ENCODE measurements around the gene TCTN1. TPM values are rescaled to one million over a fixed set of nuclear protein-coding genes. Genes with fewer than 3 reads are reported as not detected.
A peak's percentile ranks its signal among the peaks of the same experiment; 100 is the strongest.

The TCTN1 gene
- total and polyA plus RNA-seq, 9 of the 15 experiments (the other 6 are each of a cell fraction or from before 2014, with no cell fraction given) = 0.32 to 12.5 (median 4.0) TPM

DNA sequence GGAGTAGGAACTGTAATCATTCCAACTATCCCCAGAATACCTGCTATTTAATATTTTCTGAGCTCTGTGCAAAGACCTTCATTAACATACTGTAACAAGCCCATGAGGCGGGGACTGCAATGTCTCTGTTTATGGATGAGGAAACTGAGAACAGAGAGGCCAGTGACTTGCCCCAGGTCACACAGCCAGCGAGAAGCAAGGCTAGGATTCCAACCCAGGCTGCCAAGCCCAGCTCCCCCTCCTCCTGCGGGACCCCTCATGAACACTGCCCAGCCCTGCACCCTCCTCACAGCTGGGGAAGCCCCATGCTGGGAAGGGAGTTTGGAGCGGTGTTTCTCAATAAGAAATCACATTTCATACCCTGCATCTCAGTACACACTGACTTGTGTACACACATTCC, 64.1 kb downstream of the TCTN1 start:
- H2AFZ ChIP-seq (ENCODE audit: low read depth, low read length) = no peak overlapping the region
- in situ Hi-C loops (cut with MboI) = no loop called here
- no peaks in the 10 kb centered on the region for H3K36me3 ChIP-seq (ENCODE audit: control insufficient read depth, insufficient read depth, low read length)
- no peak overlapping the region for H3K9ac ChIP-seq (ENCODE audit: insufficient read depth in 1 of 2, low read depth in 2 of 2, low read length in 2 of 2)
- no peak overlapping the region for H3K27ac ChIP-seq (ENCODE audit: extremely low read depth, low read depth, low read length)
- FAIRE-seq = no peak
- intact Hi-C loops (cut with micrococcal nuclease) = no loop called here
- no peaks in the 10 kb centered on the region; the same call in 1 of the 2 replicates for H4K20me1 ChIP-seq (replicated peaks; ENCODE audit: control insufficient read depth, insufficient read depth, low read length)
- no peak for ATAC-seq
- no peaks in the 10 kb centered on the region for H3K79me2 ChIP-seq (ENCODE audit: control insufficient read depth, insufficient read depth, low read length)
- WGBS (ENCODE audit: insufficient coverage, low coverage, missing lambda C conversion rate) = 18% methylated on average over 4 of the region's 4 CpGs
- no peaks in the 10 kb centered on the region for H3K9me1 ChIP-seq (ENCODE audit: control insufficient read depth, insufficient read depth, low read length)
- BruUV-seq (replicated peaks) = no TSS peak
- ChIA-PET CTCF (ENCODE audit: low intra/inter-chr PET ratio) (no interaction called here), POLR2A (no interaction called here)
- no peaks in the 10 kb centered on the region for H3K4me1 ChIP-seq (replicated peaks in 1 of 2; ENCODE audit: control insufficient read depth in 2 of 2, insufficient read depth in 2 of 2, low read length in 2 of 2)
- H3K9me3 ChIP-seq (replicated peaks; ENCODE audit: control insufficient read depth, insufficient read depth, low read depth, low read length) = no peaks in the 10 kb centered on the region
- no peak overlapping the region for H3K4me2 ChIP-seq (ENCODE audit: insufficient read depth, low read length)
- H3K4me3 ChIP-seq = no peak overlapping the region
- DNase-seq (ENCODE audit: extremely low read depth in 1 of 4, low spot score in 3 of 4) = no peak
- TF ChIP-seq MCM3 (IDR thresholded peaks at IDR 0.05) (no peak), ZFP36 (IDR thresholded peaks at IDR 0.05; ENCODE audit: low read depth, low read length, partially characterized antibody) (peak; percentile 67), RBM25 (IDR thresholded peaks at IDR 0.05; ENCODE audit: low read depth, low read length, severe bottlenecking) (peak; percentile 45)
- H3K27me3 ChIP-seq (ENCODE audit: control insufficient read depth in 2 of 2, insufficient read depth in 2 of 2, low read length in 2 of 2) = peaks cover 3 to 22% of the 10 kb centered on the region in 2 experiments; a peak in 3 of 5 replicates

DNA sequence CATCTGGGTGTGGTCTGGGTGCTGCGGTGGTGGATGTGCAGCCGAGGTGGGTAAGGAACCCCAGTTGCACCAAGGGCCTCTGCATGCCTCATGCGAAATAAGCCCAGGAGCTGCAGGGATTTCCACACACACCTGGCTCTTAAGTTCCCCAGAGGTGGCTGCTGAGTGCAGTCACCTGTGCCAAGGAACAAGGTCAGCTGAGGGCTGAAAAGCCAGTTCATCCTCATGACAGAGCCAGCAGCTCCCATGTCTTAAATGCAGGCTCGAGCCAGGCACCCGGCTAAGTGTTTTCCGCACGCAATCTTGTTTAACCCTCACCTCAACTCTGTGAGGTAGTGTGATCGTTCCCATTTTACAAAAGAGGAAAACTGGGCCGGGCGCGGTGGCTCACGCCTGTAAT, 65.3 kb downstream of the TCTN1 start:
- ATAC-seq (no peak), FAIRE-seq (no peak), DNase-seq (ENCODE audit: extremely low read depth in 1 of 4, low spot score in 3 of 4) (no peak)
- Histone ChIP-seq H3K9ac (ENCODE audit: insufficient read depth in 1 of 2, low read depth in 2 of 2, low read length in 2 of 2) (no peak overlapping the region), H3K4me1 (replicated peaks in 1 of 2; ENCODE audit: control insufficient read depth in 2 of 2, insufficient read depth in 2 of 2, low read length in 2 of 2) (no peaks in the 10 kb centered on the region), H3K79me2 (ENCODE audit: control insufficient read depth, insufficient read depth, low read length) (no peaks in the 10 kb centered on the region), H3K27me3 (ENCODE audit: control insufficient read depth in 2 of 2, insufficient read depth in 2 of 2, low read length in 2 of 2) (peaks cover 3 to 22% of the 10 kb centered on the region in 2 experiments; a peak in 3 of 5 replicates), H4K20me1 (replicated peaks; ENCODE audit: control insufficient read depth, insufficient read depth, low read length) (no peaks in the 10 kb centered on the region; the same call in 1 of the 2 replicates), H2AFZ (ENCODE audit: low read depth, low read length) (no peak overlapping the region), H3K4me2 (ENCODE audit: insufficient read depth, low read length) (no peak overlapping the region), H3K36me3 (ENCODE audit: control insufficient read depth, insufficient read depth, low read length) (no peaks in the 10 kb centered on the region), H3K27ac (ENCODE audit: extremely low read depth, low read depth, low read length) (no peak overlapping the region), H3K9me1 (ENCODE audit: control insufficient read depth, insufficient read depth, low read length) (no peaks in the 10 kb centered on the region), H3K4me3 (no peak overlapping the region), H3K9me3 (replicated peaks; ENCODE audit: control insufficient read depth, insufficient read depth, low read depth, low read length) (no peaks in the 10 kb centered on the region)
- BruUV-seq (replicated peaks) = no TSS peak
- POLR2A ChIA-PET = interaction anchor here (0.7 kb wide), 2 partner anchors 8 to 10 kb away, joined by 3 read pairs; no protein-coding TSS in a partner anchor
- in situ Hi-C loops (cut with MboI) (no loop called here), intact Hi-C loops (cut with micrococcal nuclease) (no loop called here)
- WGBS (ENCODE audit: insufficient coverage, low coverage, missing lambda C conversion rate) = 61% methylated on average over 12 of the region's 12 CpGs
- CTCF ChIA-PET (ENCODE audit: low intra/inter-chr PET ratio) = no interaction called here
- TF ChIP-seq, protein P1, sequence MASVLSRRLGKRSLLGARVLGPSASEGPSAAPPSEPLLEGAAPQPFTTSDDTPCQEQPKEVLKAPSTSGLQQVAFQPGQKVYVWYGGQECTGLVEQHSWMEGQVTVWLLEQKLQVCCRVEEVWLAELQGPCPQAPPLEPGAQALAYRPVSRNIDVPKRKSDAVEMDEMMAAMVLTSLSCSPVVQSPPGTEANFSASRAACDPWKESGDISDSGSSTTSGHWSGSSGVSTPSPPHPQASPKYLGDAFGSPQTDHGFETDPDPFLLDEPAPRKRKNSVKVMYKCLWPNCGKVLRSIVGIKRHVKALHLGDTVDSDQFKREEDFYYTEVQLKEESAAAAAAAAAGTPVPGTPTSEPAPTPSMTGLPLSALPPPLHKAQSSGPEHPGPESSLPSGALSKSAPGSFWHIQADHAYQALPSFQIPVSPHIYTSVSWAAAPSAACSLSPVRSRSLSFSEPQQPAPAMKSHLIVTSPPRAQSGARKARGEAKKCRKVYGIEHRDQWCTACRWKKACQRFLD (CRISPR knock-in tag; IDR thresholded peaks at IDR 0.05) = no peak
- TF ChIP-seq HMG20A (CRISPR knock-in tag; conservative IDR thresholded peaks at IDR 0.05) (no peak), PHTF2 (CRISPR knock-in tag; IDR thresholded peaks at IDR 0.05) (no peak), KDM4B (IDR thresholded peaks at IDR 0.05; ENCODE audit: borderline replicate concordance in 2 of 2, low read depth in 1 of 2) (no peak), RUNX1 (IDR thresholded peaks at IDR 0.05; ENCODE audit: low read depth) (no peak), NR3C1 (CRISPR knock-in tag; IDR thresholded peaks at IDR 0.05) (no peak), PYGO2 (tag; IDR thresholded peaks at IDR 0.05) (no peak), ZNF586 (CRISPR knock-in tag; conservative IDR thresholded peaks at IDR 0.05) (no peak)
- TF ChIP-seq, protein P2, sequence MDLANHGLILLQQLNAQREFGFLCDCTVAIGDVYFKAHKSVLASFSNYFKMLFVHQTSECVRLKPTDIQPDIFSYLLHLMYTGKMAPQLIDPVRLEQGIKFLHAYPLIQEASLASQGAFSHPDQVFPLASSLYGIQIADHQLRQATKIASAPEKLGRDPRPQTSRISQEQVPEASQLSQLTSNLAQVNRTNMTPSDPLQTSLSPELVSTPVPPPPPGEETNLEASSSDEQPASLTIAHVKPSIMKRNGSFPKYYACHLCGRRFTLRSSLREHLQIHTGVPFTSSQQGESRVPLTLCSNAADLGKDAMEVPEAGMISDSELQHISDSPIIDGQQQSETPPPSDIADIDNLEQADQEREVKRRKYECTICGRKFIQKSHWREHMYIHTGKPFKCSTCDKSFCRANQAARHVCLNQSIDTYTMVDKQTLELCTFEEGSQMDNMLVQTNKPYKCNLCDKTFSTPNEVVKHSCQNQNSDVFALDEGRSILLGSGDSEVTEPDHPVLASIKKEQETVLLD (IDR thresholded peaks at IDR 0.05) = no peak
- TF ChIP-seq, protein P3, sequence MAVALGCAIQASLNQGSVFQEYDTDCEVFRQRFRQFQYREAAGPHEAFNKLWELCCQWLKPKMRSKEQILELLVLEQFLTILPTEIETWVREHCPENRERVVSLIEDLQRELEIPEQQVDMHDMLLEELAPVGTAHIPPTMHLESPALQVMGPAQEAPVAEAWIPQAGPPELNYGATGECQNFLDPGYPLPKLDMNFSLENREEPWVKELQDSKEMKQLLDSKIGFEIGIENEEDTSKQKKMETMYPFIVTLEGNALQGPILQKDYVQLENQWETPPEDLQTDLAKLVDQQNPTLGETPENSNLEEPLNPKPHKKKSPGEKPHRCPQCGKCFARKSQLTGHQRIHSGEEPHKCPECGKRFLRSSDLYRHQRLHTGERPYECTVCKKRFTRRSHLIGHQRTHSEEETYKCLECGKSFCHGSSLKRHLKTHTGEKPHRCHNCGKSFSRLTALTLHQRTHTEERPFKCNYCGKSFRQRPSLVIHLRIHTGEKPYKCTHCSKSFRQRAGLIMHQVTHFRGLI (CRISPR knock-in tag; IDR thresholded peaks at IDR 0.05) = no peak
